MM.1S (cell line): ENCODE data around the gene PCDH1.

Source experiments
- DNase-seq: peaks from one replicate; pipeline ENCODE4 v3.0.0-alpha.2; 2015
- H2AFZ ChIP-seq: fragments of 300-600 bp; sonication (generic); 2 replicates; pipeline ENCODE4 v1.6.0; 2016; ENCODE audit warnings: antibody characterized with exemption, low read length
- H3F3A ChIP-seq: fragments of 300-600 bp; sonication (generic); 2 replicates; pipeline ENCODE4 v1.6.1; 2016; ENCODE audit warnings: mild to moderate bottlenecking, antibody characterized with exemption, low read length, moderate library complexity, mixed read lengths; ENCODE audit not compliant: insufficient read depth
- H3K27ac ChIP-seq: fragments of 300-600 bp; sonication (generic); 2 replicates; pipeline ENCODE4 v1.5.1; 2016; ENCODE audit warnings: mild to moderate bottlenecking, low read length
- H3K27me3 ChIP-seq: fragments of 300-600 bp; sonication (generic); replicated peaks from 2 replicates; pipeline ENCODE4 v1.6.0; 2016; ENCODE audit warnings: low read length; ENCODE audit not compliant: insufficient read depth
- H3K36me3 ChIP-seq: fragments of 300-600 bp; sonication (generic); replicated peaks from 2 replicates; pipeline ENCODE4 v1.6.1; 2016; ENCODE audit warnings: mild to moderate bottlenecking, low read length, mixed read lengths; ENCODE audit not compliant: insufficient read depth
- H3K4me1 ChIP-seq: fragments of 300-600 bp; sonication (generic); 2 replicates; pipeline ENCODE4 v1.6.1; 2016; ENCODE audit warnings: low read length, mixed read lengths
- H3K4me2 ChIP-seq: fragments of 300-600 bp; sonication (generic); 2 replicates; pipeline ENCODE4 v1.6.0; 2016; ENCODE audit warnings: low read depth, low read length
- H3K4me3 ChIP-seq: fragments of 300-600 bp; sonication (generic); 2 replicates; pipeline ENCODE4 v1.5.1; 2016; ENCODE audit warnings: low read length, mixed read lengths
- H3K79me2 ChIP-seq: fragments of 300-600 bp; sonication (generic); 2 replicates; pipeline ENCODE4 v1.6.1; 2016; ENCODE audit warnings: mixed run types, low read length, mixed read lengths
- H3K9ac ChIP-seq: fragments of 300-600 bp; sonication (generic); 2 replicates; pipeline ENCODE4 v1.6.1; 2016; ENCODE audit warnings: low read length, mixed read lengths
- H3K9me2 ChIP-seq: fragments of 300-600 bp; sonication (generic); replicated peaks from 2 replicates; pipeline ENCODE4 v1.6.1; 2016; ENCODE audit warnings: mild to moderate bottlenecking, low read length, mixed read lengths; ENCODE audit not compliant: insufficient read depth
- H3K9me3 ChIP-seq: fragments of 300-600 bp; sonication (generic); replicated peaks from 2 replicates; pipeline ENCODE4 v1.6.1; 2016; ENCODE audit warnings: mild to moderate bottlenecking, low read length, mixed read lengths; ENCODE audit not compliant: insufficient read depth
- H4K20me1 ChIP-seq: fragments of 300-600 bp; sonication (generic); 2 replicates; pipeline ENCODE4 v1.6.1; 2016; ENCODE audit warnings: mild to moderate bottlenecking, low read length, moderate library complexity, mixed read lengths; ENCODE audit not compliant: insufficient read depth
- CTCF ChIP-seq: fragments of 300-600 bp; sonication (generic); IDR thresholded peaks from 2 replicates; pipeline ENCODE4 v1.5.1; 2016; ENCODE audit warnings: antibody characterized with exemption, low read length, mixed read lengths
- EZH2 ChIP-seq: fragments of 300-600 bp; sonication (generic); optimal IDR thresholded peaks from 2 replicates; pipeline ENCODE3; 2017; ENCODE audit warnings: low read depth, mild to moderate bottlenecking, antibody characterized with exemption, low read length, mixed read lengths
- EZH2phosphoT487 ChIP-seq: fragments of 300-600 bp; sonication (generic); IDR thresholded peaks from 2 replicates; pipeline ENCODE4 v1.6.1; 2018; ENCODE audit warnings: antibody characterized with exemption, low read length

PCDH1 gene

GRCh38 chr5:141850786-141851185 is 27.4 kb downstream of the PCDH1 start:
- no peak overlapping the region for H2AFZ ChIP-seq
- no peak overlapping the region for H3K27ac ChIP-seq
- no peaks in the 10 kb centered on the region for H3K9me2 ChIP-seq

DNA sequence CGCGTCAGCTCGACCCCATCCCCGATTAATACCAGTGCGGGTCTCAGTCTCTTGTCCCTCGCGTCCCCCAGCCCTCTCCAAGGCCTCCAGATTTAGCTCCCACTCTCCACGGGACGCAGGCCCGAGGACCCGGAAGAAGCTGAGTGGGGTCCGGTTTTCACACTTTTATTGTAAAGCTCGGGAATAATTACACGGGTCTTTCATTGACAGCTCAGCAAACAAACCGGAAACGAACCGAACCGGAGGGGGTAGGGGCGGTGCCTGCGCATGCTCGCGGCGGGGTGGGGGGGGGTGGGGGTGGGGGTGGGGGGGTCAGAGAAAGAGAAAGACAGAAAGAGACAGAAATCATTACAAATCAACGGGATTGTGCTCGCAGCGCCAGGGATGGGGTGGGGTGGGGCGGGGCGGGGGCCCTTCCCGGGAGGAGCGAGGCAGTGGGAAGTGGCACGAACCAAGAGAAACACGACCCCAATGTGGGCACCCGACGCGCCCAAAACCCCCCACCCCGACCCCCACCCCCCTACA is 27.9 kb downstream of the PCDH1 start:
- DNase-seq: no peak

More at GRCh38 chr5:141850786-141851185, 27.4 kb downstream of the PCDH1 start:
- Histone ChIP-seq H3K4me2 (no peak overlapping the region), H3K27me3 (no peaks in the 10 kb centered on the region), H3K4me3 (no peak overlapping the region), H3F3A (peaks cover 5% of the 10 kb centered on the region; the same call in 1 of the 2 replicates), H3K4me1 (peaks cover 9% of the 10 kb centered on the region), H3K36me3 (no peaks in the 10 kb centered on the region), H3K9me3 (no peaks in the 10 kb centered on the region), H3K9ac (no peak overlapping the region), H3K79me2 (no peaks in the 10 kb centered on the region), H4K20me1 (no peaks in the 10 kb centered on the region)
- TF ChIP-seq EZH2phosphoT487: no peak
- no peak for TF ChIP-seq EZH2
- TF ChIP-seq CTCF: no peak
- no peak for DNase-seq

DNA sequence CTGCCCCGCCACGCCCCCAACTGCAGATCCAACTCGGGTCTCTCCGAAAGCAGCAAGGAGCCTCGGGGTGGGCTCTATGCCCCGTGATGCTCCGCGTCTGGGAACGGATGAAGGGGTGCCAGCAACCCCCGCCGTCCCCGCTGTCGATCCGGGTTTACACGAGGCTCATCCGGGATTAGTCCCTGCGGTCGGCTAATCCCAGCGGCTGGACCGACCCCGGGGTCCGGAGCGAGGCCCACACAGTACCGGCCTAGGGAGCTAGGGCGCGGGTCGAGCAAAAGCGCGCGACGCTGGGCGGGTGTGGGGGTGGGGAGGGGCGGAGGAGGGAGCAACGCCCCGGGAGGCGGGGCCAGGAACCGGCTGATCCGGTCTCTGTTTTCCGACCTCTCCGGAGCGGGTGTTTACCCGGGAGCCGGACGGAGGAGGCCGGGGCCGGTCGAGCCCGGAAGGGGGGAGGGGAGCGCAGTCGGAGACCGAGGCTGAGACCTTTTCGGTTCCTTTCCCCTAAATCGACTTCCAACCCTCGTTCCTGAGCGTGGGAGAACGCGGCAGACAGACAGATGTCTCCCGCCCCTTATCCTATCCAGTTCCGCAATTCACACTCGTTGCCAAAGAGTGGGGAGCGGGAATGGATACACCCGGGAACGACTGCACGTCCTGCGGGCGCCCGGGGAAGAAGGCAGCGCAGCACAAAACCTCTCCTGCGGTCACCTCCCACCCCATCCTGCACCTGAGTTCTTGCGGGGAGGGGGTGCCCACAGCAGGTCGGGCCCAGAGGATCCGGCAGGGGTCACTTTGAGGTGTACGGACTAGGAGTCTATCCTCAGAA is 28.6 kb downstream of the PCDH1 start:
- H3K4me2 ChIP-seq: peak overlapping the region; percentile 100
- peak overlapping the region; percentile 84 for H3K27ac ChIP-seq
- H3K27me3 ChIP-seq: no peaks in the 10 kb centered on the region
- peak overlapping the region; percentile 94 for H2AFZ ChIP-seq
- H3F3A ChIP-seq: peaks cover 5% of the 10 kb centered on the region; the same call in 1 of the 2 replicates
- peaks cover 9% of the 10 kb centered on the region for H3K4me1 ChIP-seq
- H3K9me2 ChIP-seq: no peaks in the 10 kb centered on the region
- DNase-seq: peak; percentile 72
- no peak for TF ChIP-seq EZH2phosphoT487
- TF ChIP-seq CTCF: peak; percentile 17; the same call in 1 of the 2 replicates
- no peak for TF ChIP-seq EZH2
- H4K20me1 ChIP-seq: no peaks in the 10 kb centered on the region
- H3K9ac ChIP-seq: peak overlapping the region; percentile 96
- no peaks in the 10 kb centered on the region for H3K9me3 ChIP-seq
- H3K4me3 ChIP-seq: peak overlapping the region; percentile 92
- no peaks in the 10 kb centered on the region for H3K79me2 ChIP-seq
- no peaks in the 10 kb centered on the region for H3K36me3 ChIP-seq

More for the DNA sequence above, 27.9 kb downstream of the PCDH1 start:
- Histone ChIP-seq H3K9me2 (no peaks in the 10 kb centered on the region), H4K20me1 (no peaks in the 10 kb centered on the region), H3K4me2 (peak overlapping the region; percentile 100), H3K9ac (peak overlapping the region; percentile 96), H3K27me3 (no peaks in the 10 kb centered on the region), H3K4me3 (peak overlapping the region; percentile 92), H3K79me2 (no peaks in the 10 kb centered on the region), H3F3A (peaks cover 5% of the 10 kb centered on the region; the same call in 1 of the 2 replicates), H3K4me1 (peaks cover 9% of the 10 kb centered on the region), H3K36me3 (no peaks in the 10 kb centered on the region), H3K27ac (peak overlapping the region; percentile 84), H3K9me3 (no peaks in the 10 kb centered on the region), H2AFZ (peak overlapping the region; percentile 94)
- TF ChIP-seq CTCF: no peak
- no peak for TF ChIP-seq EZH2phosphoT487
- no peak for TF ChIP-seq EZH2
